ENCODE measurements around the gene RIMBP2.

- TF ChIP-seq, protein P1, sequence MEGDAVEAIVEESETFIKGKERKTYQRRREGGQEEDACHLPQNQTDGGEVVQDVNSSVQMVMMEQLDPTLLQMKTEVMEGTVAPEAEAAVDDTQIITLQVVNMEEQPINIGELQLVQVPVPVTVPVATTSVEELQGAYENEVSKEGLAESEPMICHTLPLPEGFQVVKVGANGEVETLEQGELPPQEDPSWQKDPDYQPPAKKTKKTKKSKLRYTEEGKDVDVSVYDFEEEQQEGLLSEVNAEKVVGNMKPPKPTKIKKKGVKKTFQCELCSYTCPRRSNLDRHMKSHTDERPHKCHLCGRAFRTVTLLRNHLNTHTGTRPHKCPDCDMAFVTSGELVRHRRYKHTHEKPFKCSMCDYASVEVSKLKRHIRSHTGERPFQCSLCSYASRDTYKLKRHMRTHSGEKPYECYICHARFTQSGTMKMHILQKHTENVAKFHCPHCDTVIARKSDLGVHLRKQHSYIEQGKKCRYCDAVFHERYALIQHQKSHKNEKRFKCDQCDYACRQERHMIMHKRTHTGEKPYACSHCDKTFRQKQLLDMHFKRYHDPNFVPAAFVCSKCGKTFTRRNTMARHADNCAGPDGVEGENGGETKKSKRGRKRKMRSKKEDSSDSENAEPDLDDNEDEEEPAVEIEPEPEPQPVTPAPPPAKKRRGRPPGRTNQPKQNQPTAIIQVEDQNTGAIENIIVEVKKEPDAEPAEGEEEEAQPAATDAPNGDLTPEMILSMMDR (IDR thresholded peaks at IDR 0.05), result no peak
- TF ChIP-seq EZH2phosphoT487 (IDR thresholded peaks at IDR 0.05), result no peak
Measured at GRCh38 chr12:130491421-130492357, 224.4 kb downstream of the RIMBP2 start.
